Measurements from ENCODE around the gene ANTKMT.

GRCh38 chr16:740764-741505, 20.0 kb downstream of the ANTKMT start, which contains the start of gene CIAO3:
- TF ChIP-seq CTCF (IDR thresholded peaks at IDR 0.05; ENCODE audit: insufficient read depth, low read length, poor library complexity, severe bottlenecking) (peak; percentile 81), EZH2phosphoT487 (conservative IDR thresholded peaks at IDR 0.05; ENCODE audit: low read length) (no peak)

Measured in SU-DHL-6 (cell line).